GM23338 (cell line): ENCODE results near the gene GRIK4. TPM values are rescaled to one million over a fixed set of nuclear protein-coding genes. Genes with fewer than 3 reads are reported as not detected.

ENCODE experiments used
- ATAC-seq: fragments of 200-7000 bp; cut with Tn5 transposase; 3 replicates; pipeline ENCODE4 v1.9.1; 2020
- DNase-seq: peaks from one replicate; pipeline ENCODE4 v3.0.0-alpha.2; 2015; ENCODE audit warnings: low spot score
- H2AFZ ChIP-seq: fragments of 200-600 bp; sonication (generic); 2 replicates; pipeline ENCODE4 v1.8.0; 2016; ENCODE audit warnings: antibody characterized with exemption, mild to moderate bottlenecking, moderate library complexity
- H3F3A ChIP-seq: fragments of 200-600 bp; sonication (generic); replicated peaks from 2 replicates; pipeline ENCODE4 v1.8.0; 2017; ENCODE audit warnings: antibody characterized with exemption, mixed run types, low read depth
- H3K27ac ChIP-seq: fragments of 200-600 bp; sonication (generic); 2 replicates; pipeline ENCODE4 v1.6.1; 2016; ENCODE audit warnings: low read depth
- H3K27me3 ChIP-seq: fragments of 200-600 bp; sonication (generic); 2 replicates; pipeline ENCODE4 v1.8.0; 2016; ENCODE audit warnings: mild to moderate bottlenecking, mixed run types, moderate library complexity; ENCODE audit not compliant: insufficient read depth
- H3K36me3 ChIP-seq: fragments of 200-600 bp; sonication (generic); 2 replicates; pipeline ENCODE4 v1.8.0; 2016; ENCODE audit warnings: mild to moderate bottlenecking; ENCODE audit not compliant: insufficient read depth
- H3K4me1 ChIP-seq: fragments of 200-600 bp; sonication (generic); 2 replicates; pipeline ENCODE4 v1.8.0; 2016; ENCODE audit warnings: mild to moderate bottlenecking, moderate library complexity; ENCODE audit not compliant: insufficient read depth
- H3K4me2 ChIP-seq: fragments of 200-600 bp; sonication (generic); 2 replicates; pipeline ENCODE4 v1.7.1; 2017; ENCODE audit warnings: mixed run types
- H3K4me3 ChIP-seq: fragments of 200-600 bp; sonication (generic); 2 replicates; pipeline ENCODE4 v1.6.1; 2016; ENCODE audit warnings: mixed run types
- H3K79me2 ChIP-seq: fragments of 200-600 bp; sonication (generic); replicated peaks from 2 replicates; pipeline ENCODE4 v1.8.0; 2017; ENCODE audit warnings: mild to moderate bottlenecking; ENCODE audit not compliant: insufficient read depth
- H3K9me2 ChIP-seq: fragments of 200-600 bp; sonication (generic); 2 replicates; pipeline ENCODE4 v1.8.0; 2017; ENCODE audit not compliant: insufficient read depth
- H4K20me1 ChIP-seq: fragments of 200-600 bp; sonication (generic); replicated peaks from 2 replicates; pipeline ENCODE4 v1.8.0; 2017; ENCODE audit warnings: mild to moderate bottlenecking; ENCODE audit not compliant: insufficient read depth
- H3K27ac Mint-ChIP-seq: 2 replicates; pipeline ENCODE4 v1.8.0; 2020; ENCODE audit warnings: inconsistent platforms, mild to moderate bottlenecking, moderate library complexity, mixed read lengths
- H3K27me3 Mint-ChIP-seq: 3 replicates; pipeline ENCODE4 v1.8.0; 2022; ENCODE audit warnings: low read depth, mild to moderate bottlenecking, moderate library complexity, mixed read lengths, inconsistent platforms; ENCODE audit not compliant: insufficient read depth, poor library complexity
- H3K36me3 Mint-ChIP-seq: 3 replicates; pipeline ENCODE4 v1.8.0; 2021; ENCODE audit warnings: low read depth, mild to moderate bottlenecking, inconsistent platforms, moderate library complexity, mixed read lengths
- H3K4me1 Mint-ChIP-seq: 3 replicates; pipeline ENCODE4 v1.8.0; 2020; ENCODE audit warnings: mild to moderate bottlenecking, inconsistent platforms, mixed read lengths
- H3K4me3 Mint-ChIP-seq: 3 replicates; pipeline ENCODE4 v1.8.0; 2021; ENCODE audit warnings: moderate library complexity, mild to moderate bottlenecking, inconsistent platforms, mixed read lengths
- H3K9me3 Mint-ChIP-seq: 3 replicates; pipeline ENCODE4 v1.8.0; 2020; ENCODE audit warnings: moderate library complexity, mild to moderate bottlenecking, inconsistent platforms, mixed read lengths
- EZH2 ChIP-seq: fragments of 200-600 bp; sonication (generic); IDR thresholded peaks from one replicate; pipeline ENCODE4 v1.8.0; 2017; ENCODE audit warnings: antibody characterized with exemption, mild to moderate bottlenecking, low read depth; ENCODE audit not compliant: unreplicated experiment
- EZH2phosphoT487 ChIP-seq: fragments of 200-600 bp; sonication (generic); IDR thresholded peaks from one replicate; pipeline ENCODE4 v1.8.1; 2018; ENCODE audit warnings: antibody characterized with exemption; ENCODE audit not compliant: unreplicated experiment
- JUNB ChIP-seq: IDR thresholded peaks from one replicate; pipeline ENCODE4 v1.6.1; 2016; ENCODE audit warnings: antibody characterized with exemption; ENCODE audit not compliant: unreplicated experiment
- NANOG ChIP-seq: IDR thresholded peaks from 2 replicates; pipeline ENCODE4 v1.6.1; 2016; ENCODE audit warnings: antibody characterized with exemption, borderline replicate concordance
- STAT1 ChIP-seq: IDR thresholded peaks from one replicate; pipeline ENCODE4 v1.6.1; 2016; ENCODE audit warnings: antibody characterized with exemption; ENCODE audit not compliant: unreplicated experiment
- ZNF114 ChIP-seq: fragments of 250-450 bp; sonication (Bioruptor Pico); IDR thresholded peaks from 2 replicates; pipeline ENCODE4 v1.5.0; 2020; ENCODE audit warnings: mild to moderate bottlenecking, moderate library complexity
- ZNF331 ChIP-seq: fragments of 250-450 bp; sonication (Bioruptor Pico); IDR thresholded peaks from 2 replicates; pipeline ENCODE4 v1.5.0; 2020; ENCODE audit warnings: low read depth, mild to moderate bottlenecking, moderate library complexity
- polyA plus RNA-seq: library from polyadenylated mRNA; unstranded; fragments of >200 nt; fragmentation: Nextera tagmentation; extraction: Ambion mirVana; gene quantifications from 2 replicates; pipeline ENCODE4 v1.2.1, GENCODE V29; 2016
- total RNA-seq: library from RNA; depleted of rRNA; stranded (reverse); fragments of >200 nt; shearing (Covaris generic); gene quantifications from 2 replicates; pipeline ENCODE4 v1.2.3, GENCODE V29; 2014
- TF ChIP-seq, protein P1 (sequence below): IDR thresholded peaks from 2 replicates; pipeline ENCODE4 v1.6.1; 2016; ENCODE audit warnings: antibody characterized with exemption
- TF ChIP-seq, protein P2 (sequence below): IDR thresholded peaks from one replicate; pipeline ENCODE4 v1.6.1; 2018; ENCODE audit warnings: antibody characterized with exemption; ENCODE audit not compliant: unreplicated experiment
- TF ChIP-seq, protein P3 (sequence below): fragments of 250-450 bp; sonication (Bioruptor Pico); IDR thresholded peaks from 2 replicates; pipeline ENCODE4 v1.5.0; 2020; ENCODE audit warnings: mild to moderate bottlenecking, moderate library complexity

Gene GRIK4
- total and polyA plus RNA-seq, 2 experiments from 2014 or later: 0.63 to 2.2 TPM

DNA sequence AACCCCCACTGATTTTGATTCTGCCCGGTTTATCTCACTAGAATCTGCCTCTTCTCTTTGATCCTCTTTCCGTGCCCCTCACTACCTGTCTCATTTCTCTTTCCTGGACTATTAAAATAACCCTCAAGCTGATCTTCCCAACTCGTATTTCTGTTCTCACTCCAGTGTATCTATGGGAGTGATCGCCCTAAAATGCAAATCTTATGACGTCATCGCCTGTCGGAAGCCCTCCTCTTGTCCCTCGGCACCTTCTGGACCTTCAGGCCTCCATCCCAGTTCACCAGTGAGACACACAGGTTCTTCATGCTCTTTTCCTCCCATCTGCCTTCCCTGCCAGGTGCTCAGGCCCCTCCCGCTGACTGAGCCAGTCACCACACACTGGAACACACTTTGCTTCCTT is 277.8 kb downstream of the GRIK4 start:
- Mint-ChIP-seq H3K4me1 (no peaks in the 10 kb centered on the region), H3K27me3 (peaks cover 1% of the 10 kb centered on the region), H3K27ac (no peak overlapping the region), H3K9me3 (no peaks in the 10 kb centered on the region), H3K36me3 (no peaks in the 10 kb centered on the region), H3K4me3 (no peak overlapping the region)
- TF ChIP-seq, protein P1, sequence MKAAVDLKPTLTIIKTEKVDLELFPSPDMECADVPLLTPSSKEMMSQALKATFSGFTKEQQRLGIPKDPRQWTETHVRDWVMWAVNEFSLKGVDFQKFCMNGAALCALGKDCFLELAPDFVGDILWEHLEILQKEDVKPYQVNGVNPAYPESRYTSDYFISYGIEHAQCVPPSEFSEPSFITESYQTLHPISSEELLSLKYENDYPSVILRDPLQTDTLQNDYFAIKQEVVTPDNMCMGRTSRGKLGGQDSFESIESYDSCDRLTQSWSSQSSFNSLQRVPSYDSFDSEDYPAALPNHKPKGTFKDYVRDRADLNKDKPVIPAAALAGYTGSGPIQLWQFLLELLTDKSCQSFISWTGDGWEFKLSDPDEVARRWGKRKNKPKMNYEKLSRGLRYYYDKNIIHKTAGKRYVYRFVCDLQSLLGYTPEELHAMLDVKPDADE: no peak
- TF ChIP-seq EZH2 (no peak), STAT1 (no peak), NANOG (no peak), ZNF114 (CRISPR knock-in tag) (no peak), EZH2phosphoT487 (no peak), ZNF331 (CRISPR knock-in tag) (no peak)
- TF ChIP-seq, protein P2, sequence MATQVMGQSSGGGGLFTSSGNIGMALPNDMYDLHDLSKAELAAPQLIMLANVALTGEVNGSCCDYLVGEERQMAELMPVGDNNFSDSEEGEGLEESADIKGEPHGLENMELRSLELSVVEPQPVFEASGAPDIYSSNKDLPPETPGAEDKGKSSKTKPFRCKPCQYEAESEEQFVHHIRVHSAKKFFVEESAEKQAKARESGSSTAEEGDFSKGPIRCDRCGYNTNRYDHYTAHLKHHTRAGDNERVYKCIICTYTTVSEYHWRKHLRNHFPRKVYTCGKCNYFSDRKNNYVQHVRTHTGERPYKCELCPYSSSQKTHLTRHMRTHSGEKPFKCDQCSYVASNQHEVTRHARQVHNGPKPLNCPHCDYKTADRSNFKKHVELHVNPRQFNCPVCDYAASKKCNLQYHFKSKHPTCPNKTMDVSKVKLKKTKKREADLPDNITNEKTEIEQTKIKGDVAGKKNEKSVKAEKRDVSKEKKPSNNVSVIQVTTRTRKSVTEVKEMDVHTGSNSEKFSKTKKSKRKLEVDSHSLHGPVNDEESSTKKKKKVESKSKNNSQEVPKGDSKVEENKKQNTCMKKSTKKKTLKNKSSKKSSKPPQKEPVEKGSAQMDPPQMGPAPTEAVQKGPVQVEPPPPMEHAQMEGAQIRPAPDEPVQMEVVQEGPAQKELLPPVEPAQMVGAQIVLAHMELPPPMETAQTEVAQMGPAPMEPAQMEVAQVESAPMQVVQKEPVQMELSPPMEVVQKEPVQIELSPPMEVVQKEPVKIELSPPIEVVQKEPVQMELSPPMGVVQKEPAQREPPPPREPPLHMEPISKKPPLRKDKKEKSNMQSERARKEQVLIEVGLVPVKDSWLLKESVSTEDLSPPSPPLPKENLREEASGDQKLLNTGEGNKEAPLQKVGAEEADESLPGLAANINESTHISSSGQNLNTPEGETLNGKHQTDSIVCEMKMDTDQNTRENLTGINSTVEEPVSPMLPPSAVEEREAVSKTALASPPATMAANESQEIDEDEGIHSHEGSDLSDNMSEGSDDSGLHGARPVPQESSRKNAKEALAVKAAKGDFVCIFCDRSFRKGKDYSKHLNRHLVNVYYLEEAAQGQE: no peak
- no peaks in the 10 kb centered on the region for H3F3A ChIP-seq
- no peaks in the 10 kb centered on the region for H3K79me2 ChIP-seq
- no peaks in the 10 kb centered on the region for H3K4me1 ChIP-seq
- ATAC-seq (no peak), DNase-seq (no peak)
- no peak overlapping the region for H3K27ac ChIP-seq
- no peaks in the 10 kb centered on the region for H3K36me3 ChIP-seq
- H3K27me3 ChIP-seq: no peaks in the 10 kb centered on the region
- no peak overlapping the region for H3K4me2 ChIP-seq
- no peaks in the 10 kb centered on the region for H3K9me2 ChIP-seq
- no peaks in the 10 kb centered on the region; the same call in 1 of the 2 replicates for H4K20me1 ChIP-seq
- no peak overlapping the region for H3K4me3 ChIP-seq
- no peak overlapping the region for H2AFZ ChIP-seq

DNA sequence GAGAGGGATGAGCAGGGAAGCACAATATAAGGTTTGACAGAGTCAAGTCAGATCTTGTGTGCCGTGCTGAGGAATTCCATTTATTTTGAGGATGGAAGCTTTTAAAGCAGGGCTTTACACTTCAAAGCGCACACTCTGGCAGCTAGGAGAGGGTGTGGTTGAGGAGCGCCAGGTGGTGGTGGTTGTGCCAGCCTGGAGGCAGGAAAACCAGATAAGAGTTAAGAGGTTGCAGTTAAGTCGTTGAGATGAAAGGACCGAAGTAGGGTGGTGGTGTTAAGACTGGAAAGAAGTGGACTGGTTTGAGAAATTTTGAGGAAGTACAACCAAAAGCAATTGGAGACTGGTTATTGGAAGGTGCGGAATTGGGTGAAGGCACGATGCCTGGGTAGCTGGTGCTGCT is 280.8 kb downstream of the GRIK4 start:
- Mint-ChIP-seq H3K36me3 (no peaks in the 10 kb centered on the region), H3K27me3 (peaks cover 5% of the 10 kb centered on the region), H3K4me3 (no peak overlapping the region), H3K9me3 (no peaks in the 10 kb centered on the region), H3K4me1 (no peaks in the 10 kb centered on the region; the same call in 2 of the 3 replicates), H3K27ac (no peak overlapping the region)
- Histone ChIP-seq H3K27ac (no peak overlapping the region), H3K79me2 (no peaks in the 10 kb centered on the region), H4K20me1 (no peaks in the 10 kb centered on the region; the same call in 1 of the 2 replicates), H3K4me1 (no peaks in the 10 kb centered on the region), H3K9me2 (no peaks in the 10 kb centered on the region), H3K4me3 (no peak overlapping the region), H3K4me2 (no peak overlapping the region), H3K36me3 (no peaks in the 10 kb centered on the region), H3K27me3 (no peaks in the 10 kb centered on the region), H3F3A (no peaks in the 10 kb centered on the region), H2AFZ (no peak overlapping the region)
- DNase-seq: no peak
- ATAC-seq: no peak
- no peak for TF ChIP-seq JUNB
- TF ChIP-seq NANOG: no peak
- TF ChIP-seq STAT1: no peak
- TF ChIP-seq, protein P1: no peak
- TF ChIP-seq, protein P3, sequence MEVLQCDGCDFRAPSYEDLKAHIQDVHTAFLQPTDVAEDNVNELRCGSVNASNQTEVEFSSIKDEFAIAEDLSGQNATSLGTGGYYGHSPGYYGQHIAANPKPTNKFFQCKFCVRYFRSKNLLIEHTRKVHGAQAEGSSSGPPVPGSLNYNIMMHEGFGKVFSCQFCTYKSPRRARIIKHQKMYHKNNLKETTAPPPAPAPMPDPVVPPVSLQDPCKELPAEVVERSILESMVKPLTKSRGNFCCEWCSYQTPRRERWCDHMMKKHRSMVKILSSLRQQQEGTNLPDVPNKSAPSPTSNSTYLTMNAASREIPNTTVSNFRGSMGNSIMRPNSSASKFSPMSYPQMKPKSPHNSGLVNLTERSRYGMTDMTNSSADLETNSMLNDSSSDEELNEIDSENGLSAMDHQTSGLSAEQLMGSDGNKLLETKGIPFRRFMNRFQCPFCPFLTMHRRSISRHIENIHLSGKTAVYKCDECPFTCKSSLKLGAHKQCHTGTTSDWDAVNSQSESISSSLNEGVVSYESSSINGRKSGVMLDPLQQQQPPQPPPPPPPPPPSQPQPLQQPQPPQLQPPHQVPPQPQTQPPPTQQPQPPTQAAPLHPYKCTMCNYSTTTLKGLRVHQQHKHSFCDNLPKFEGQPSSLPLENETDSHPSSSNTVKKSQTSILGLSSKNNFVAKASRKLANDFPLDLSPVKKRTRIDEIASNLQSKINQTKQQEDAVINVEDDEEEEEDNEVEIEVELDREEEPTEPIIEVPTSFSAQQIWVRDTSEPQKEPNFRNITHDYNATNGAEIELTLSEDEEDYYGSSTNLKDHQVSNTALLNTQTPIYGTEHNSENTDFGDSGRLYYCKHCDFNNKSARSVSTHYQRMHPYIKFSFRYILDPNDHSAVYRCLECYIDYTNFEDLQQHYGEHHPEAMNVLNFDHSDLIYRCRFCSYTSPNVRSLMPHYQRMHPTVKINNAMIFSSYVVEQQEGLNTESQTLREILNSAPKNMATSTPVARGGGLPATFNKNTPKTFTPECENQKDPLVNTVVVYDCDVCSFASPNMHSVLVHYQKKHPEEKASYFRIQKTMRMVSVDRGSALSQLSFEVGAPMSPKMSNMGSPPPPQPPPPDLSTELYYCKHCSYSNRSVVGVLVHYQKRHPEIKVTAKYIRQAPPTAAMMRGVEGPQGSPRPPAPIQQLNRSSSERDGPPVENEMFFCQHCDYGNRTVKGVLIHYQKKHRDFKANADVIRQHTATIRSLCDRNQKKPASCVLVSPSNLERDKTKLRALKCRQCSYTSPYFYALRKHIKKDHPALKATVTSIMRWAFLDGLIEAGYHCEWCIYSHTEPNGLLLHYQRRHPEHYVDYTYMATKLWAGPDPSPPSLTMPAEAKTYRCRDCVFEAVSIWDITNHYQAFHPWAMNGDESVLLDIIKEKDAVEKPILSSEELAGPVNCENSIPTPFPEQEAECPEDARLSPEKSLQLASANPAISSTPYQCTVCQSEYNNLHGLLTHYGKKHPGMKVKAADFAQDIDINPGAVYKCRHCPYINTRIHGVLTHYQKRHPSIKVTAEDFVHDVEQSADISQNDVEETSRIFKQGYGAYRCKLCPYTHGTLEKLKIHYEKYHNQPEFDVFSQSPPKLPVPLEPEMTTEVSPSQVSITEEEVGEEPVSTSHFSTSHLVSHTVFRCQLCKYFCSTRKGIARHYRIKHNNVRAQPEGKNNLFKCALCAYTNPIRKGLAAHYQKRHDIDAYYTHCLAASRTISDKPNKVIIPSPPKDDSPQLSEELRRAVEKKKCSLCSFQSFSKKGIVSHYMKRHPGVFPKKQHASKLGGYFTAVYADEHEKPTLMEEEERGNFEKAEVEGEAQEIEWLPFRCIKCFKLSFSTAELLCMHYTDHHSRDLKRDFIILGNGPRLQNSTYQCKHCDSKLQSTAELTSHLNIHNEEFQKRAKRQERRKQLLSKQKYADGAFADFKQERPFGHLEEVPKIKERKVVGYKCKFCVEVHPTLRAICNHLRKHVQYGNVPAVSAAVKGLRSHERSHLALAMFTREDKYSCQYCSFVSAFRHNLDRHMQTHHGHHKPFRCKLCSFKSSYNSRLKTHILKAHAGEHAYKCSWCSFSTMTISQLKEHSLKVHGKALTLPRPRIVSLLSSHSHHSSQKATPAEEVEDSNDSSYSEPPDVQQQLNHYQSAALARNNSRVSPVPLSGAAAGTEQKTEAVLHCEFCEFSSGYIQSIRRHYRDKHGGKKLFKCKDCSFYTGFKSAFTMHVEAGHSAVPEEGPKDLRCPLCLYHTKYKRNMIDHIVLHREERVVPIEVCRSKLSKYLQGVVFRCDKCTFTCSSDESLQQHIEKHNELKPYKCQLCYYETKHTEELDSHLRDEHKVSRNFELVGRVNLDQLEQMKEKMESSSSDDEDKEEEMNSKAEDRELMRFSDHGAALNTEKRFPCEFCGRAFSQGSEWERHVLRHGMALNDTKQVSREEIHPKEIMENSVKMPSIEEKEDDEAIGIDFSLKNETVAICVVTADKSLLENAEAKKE: no peak
- TF ChIP-seq ZNF114 (CRISPR knock-in tag): no peak
- no peak for TF ChIP-seq EZH2phosphoT487
